IMR-90 (cell line): ENCODE results near the gene ANKRD13D. TPM values are rescaled to one million over a fixed set of nuclear protein-coding genes. Genes with fewer than 3 reads are reported as not detected.
A peak's percentile ranks its signal among the peaks of the same experiment; 100 is the strongest.

Experiments
- ATAC-seq: fragments of 200-7000 bp; cut with Tn5 transposase; 2 replicates; pipeline ENCODE4 v1.9.1; 2020; ENCODE audit warnings: low read depth, mild to moderate bottlenecking, moderate library complexity
- BruUV-seq: library from RNA; stranded (reverse); fragments of 400-500 nt; replicated peaks from 2 replicates; lab custom pipeline; 2021; lab: Mats Ljungman, UMichigan
- CTCF ChIA-PET: fragments of 300-600 bp; formaldehyde crosslinking; extraction: SDS; loops from one replicate; lab custom pipeline; 2021; ENCODE audit warnings: antibody characterized with exemption; lab: Yijun Ruan, JAX
- POLR2A ChIA-PET: fragments of 300-600 bp; sonication (Branson Sonifier 250); formaldehyde crosslinking; loops from one replicate; lab custom pipeline; 2022; ENCODE audit warnings: antibody characterized with exemption; ENCODE audit not compliant: unreplicated experiment; lab: Charles Lee
- DNase-seq: peaks from one replicate; pipeline ENCODE4 v3.0.0; 2013
- H2AFZ ChIP-seq: replicated peaks from 2 replicates; pipeline ENCODE3; 2013; ENCODE audit warnings: low read length, mild to moderate bottlenecking; ENCODE audit not compliant: poor library complexity
- H2AK5ac ChIP-seq: 2 replicates; pipeline ENCODE4 v1.6.1; 2013; ENCODE audit warnings: low read depth, low read length, inconsistent platforms
- H2AK9ac ChIP-seq: replicated peaks from 2 replicates; pipeline ENCODE3; 2013; ENCODE audit warnings: mild to moderate bottlenecking, low read depth, low read length, moderate library complexity; ENCODE audit not compliant: poor library complexity
- H2BK120ac ChIP-seq: 2 replicates; pipeline ENCODE4 v1.6.1; 2013; ENCODE audit warnings: low read depth, low read length, inconsistent platforms
- H2BK15ac ChIP-seq: 3 replicates; pipeline ENCODE4 v1.6.1; 2013; ENCODE audit warnings: low read depth, low read length, inconsistent platforms
- H2BK20ac ChIP-seq: 2 replicates; pipeline ENCODE4 v1.6.1; 2013; ENCODE audit warnings: low read depth, mild to moderate bottlenecking, inconsistent platforms, low read length, moderate library complexity
- H2BK5ac ChIP-seq: 2 replicates; pipeline ENCODE4 v1.6.1; 2013; ENCODE audit warnings: mild to moderate bottlenecking, low read depth, low read length, inconsistent platforms; ENCODE audit not compliant: poor library complexity, severe bottlenecking
- H3K14ac ChIP-seq: replicated peaks from 2 replicates; pipeline ENCODE4 v1.6.1; 2013; ENCODE audit warnings: low read depth, low read length, inconsistent platforms
- H3K18ac ChIP-seq: 2 replicates; pipeline ENCODE4 v1.6.1; 2013; ENCODE audit warnings: low read depth, low read length, control low read depth
- H3K23ac ChIP-seq: 2 replicates; pipeline ENCODE4 v1.6.1; 2013; ENCODE audit warnings: low read depth, low read length, inconsistent platforms
- H3K27ac ChIP-seq: 2 replicates; pipeline ENCODE4 v1.5.1; 2013; ENCODE audit warnings: mild to moderate bottlenecking, control low read depth, low read length; ENCODE audit not compliant: insufficient read depth
- H3K27me3 ChIP-seq: 2 replicates; pipeline ENCODE4 v1.6.1; 2013; ENCODE audit warnings: low read length; ENCODE audit not compliant: control insufficient read depth, insufficient read depth
- H3K36me3 ChIP-seq: 2 replicates; pipeline ENCODE4 v1.6.1; 2013; ENCODE audit warnings: low read length, mixed read lengths; ENCODE audit not compliant: control insufficient read depth, insufficient read depth
- H3K4ac ChIP-seq: 2 replicates; pipeline ENCODE4 v1.6.1; 2013; ENCODE audit warnings: low read depth, low read length, inconsistent platforms
- H3K4me1 ChIP-seq: 2 replicates; pipeline ENCODE4 v1.6.1; 2013; ENCODE audit warnings: low read length, mixed read lengths; ENCODE audit not compliant: control insufficient read depth, insufficient read depth
- H3K4me2 ChIP-seq: 2 replicates; pipeline ENCODE4 v1.6.1; 2013; ENCODE audit warnings: low read depth, mild to moderate bottlenecking, control low read depth, low read length, moderate library complexity
- H3K4me3 ChIP-seq: 2 replicates; pipeline ENCODE4 v1.5.1; 2013; ENCODE audit warnings: low read depth, mild to moderate bottlenecking, control low read depth, low read length, moderate library complexity; ENCODE audit not compliant: insufficient read depth
- H3K56ac ChIP-seq: 2 replicates; pipeline ENCODE4 v1.6.1; 2013; ENCODE audit warnings: low read length, inconsistent platforms; ENCODE audit not compliant: insufficient read depth; ENCODE audit errors: extremely low read depth
- H3K79me1 ChIP-seq, 2 experiments: 2 replicates each; pipeline ENCODE4 v1.6.1; 2013; ENCODE audit warnings: low read length in 2 of 2, inconsistent platforms in 1 of 2, low read depth in 1 of 2
- H3K9ac ChIP-seq: 2 replicates; pipeline ENCODE4 v1.6.1; 2013; ENCODE audit warnings: low read depth, low read length, control low read depth
- H3K9me1 ChIP-seq: 2 replicates; pipeline ENCODE4 v1.6.1; 2013; ENCODE audit warnings: low read length, inconsistent platforms; ENCODE audit not compliant: insufficient read depth
- H3K9me3 ChIP-seq: 2 replicates; pipeline ENCODE4 v1.6.1; 2013; ENCODE audit warnings: low read length; ENCODE audit not compliant: control insufficient read depth, insufficient read depth
- H4K20me1 ChIP-seq: 2 replicates; pipeline ENCODE4 v1.6.1; 2013; ENCODE audit warnings: low read length, inconsistent platforms; ENCODE audit not compliant: insufficient read depth
- H4K5ac ChIP-seq: 2 replicates; pipeline ENCODE4 v1.6.1; 2013; ENCODE audit warnings: mild to moderate bottlenecking, low read depth, low read length, control low read depth
- H4K8ac ChIP-seq, 2 experiments: 2 replicates each; pipeline ENCODE4 v1.6.1; 2013; ENCODE audit warnings: low read depth in 2 of 2, low read length in 2 of 2, control low read depth in 1 of 2, inconsistent platforms in 1 of 2
- H4K91ac ChIP-seq: 2 replicates; pipeline ENCODE4 v1.6.1; 2013; ENCODE audit warnings: low read depth, low read length, inconsistent platforms; ENCODE audit not compliant: insufficient read depth
- BHLHE40 ChIP-seq: fragments of 150-350 bp; IDR thresholded peaks from 2 replicates; pipeline ENCODE4 v1.6.1; 2016; ENCODE audit warnings: mild to moderate bottlenecking, low read depth, low read length
- ELK1 ChIP-seq: fragments of 150-350 bp; IDR thresholded peaks from 2 replicates; pipeline ENCODE4 v1.6.1; 2016; ENCODE audit warnings: low read depth, mild to moderate bottlenecking, low read length, moderate library complexity, borderline replicate concordance
- MXI1 ChIP-seq: IDR thresholded peaks from 2 replicates; pipeline ENCODE4 v1.6.1; 2012; ENCODE audit warnings: low read depth, mild to moderate bottlenecking, low read length, moderate library complexity, borderline replicate concordance
- POLR2A ChIP-seq: IDR thresholded peaks from 2 replicates; pipeline ENCODE4 v1.6.1; 2012; ENCODE audit warnings: mild to moderate bottlenecking, low read depth, low read length
- RCOR1 ChIP-seq: IDR thresholded peaks from 2 replicates; pipeline ENCODE4 v1.6.1; 2012; ENCODE audit warnings: mild to moderate bottlenecking, low read length, improper control_type of control experiment; ENCODE audit not compliant: insufficient replicate concordance
- WGBS, 2 experiments: methylation state at CpG; one replicate each; pipeline versions ENCODE4 v1.1.5 to v1.1.7; 2013; ENCODE audit warnings: missing lambda C conversion rate in 2 of 2; ENCODE audit not compliant: insufficient read length in 1 of 2; ENCODE audit errors: extremely low coverage in 2 of 2; 5-methylcytosine and 5-hydroxymethylcytosine counted together
- dilution Hi-C: fragments of 300-500 bp; cut with HindIII; formaldehyde crosslinking; loops from one replicate; pipeline ENCODE4 v1.14.3; 2018; ENCODE audit warnings: low sequenced_read_pairs; ENCODE audit not compliant: unreplicated experiment
- in situ Hi-C: fragments of 300-500 bp; cut with MboI; formaldehyde crosslinking; loops from 3 replicates; pipeline ENCODE4 v1.14.3; 2019; ENCODE audit warnings: low sequenced_read_pairs, inconsistent platforms, mixed read lengths
- intact Hi-C: fragments of 100-400 bp; cut with micrococcal nuclease; formaldehyde crosslinking; loops from 2 replicates; pipeline ENCODE4 v1.10.0; 2022
- polyA plus RNA-seq, 3 experiments: library from polyadenylated mRNA; depleted of rRNA; stranded (reverse); fragments of >200 nt; gene quantifications; 2 replicates each; pipeline ENCODE4 v1.2.3, GENCODE V29; 2012; ENCODE audit warnings: low replicate concordance in 1 of 3
- total RNA-seq: library from RNA; depleted of rRNA; stranded (reverse); fragments of >200 nt; gene quantifications from 2 replicates; pipeline ENCODE4 v1.2.3, GENCODE V29; 2012

Gene ANKRD13D
- total and polyA plus RNA-seq, 2 of the 4 experiments (the other 2 are of a cell fraction), result 7.3 to 38.4 TPM

- no peak overlapping the region for H4K5ac ChIP-seq
- no peak overlapping the region for H3K56ac ChIP-seq
- H3K27me3 ChIP-seq, result no peaks in the 10 kb centered on the region
- no peak overlapping the region for H3K18ac ChIP-seq
- H3K4me3 ChIP-seq, result no peak overlapping the region
- ChIA-PET POLR2A (no interaction called here), CTCF (no interaction called here)
- H2BK5ac ChIP-seq, result no peak overlapping the region
- peaks cover 34% of the 10 kb centered on the region for H3K36me3 ChIP-seq
- H2BK120ac ChIP-seq, result no peak overlapping the region
- BruUV-seq, result no TSS peak
- no peak overlapping the region for H3K27ac ChIP-seq
- intact Hi-C loops (no loop called here), in situ Hi-C loops (loop anchor here (10.0 kb wide), 1 partner anchor 226 kb away; no protein-coding TSS in a partner anchor), dilution Hi-C loops (no loop called here)
- ATAC-seq (no peak), DNase-seq (no peak)
- H2BK20ac ChIP-seq, result no peak overlapping the region
- H2BK15ac ChIP-seq, result no peak overlapping the region
- TF ChIP-seq BHLHE40 (no peak), ELK1 (no peak), MXI1 (no peak), RCOR1 (no peak), POLR2A (no peak)
- no peak overlapping the region for H2AK5ac ChIP-seq
- 91% methylated on average over 15 of the region's 18 CpGs; no CpG with 5 or more reads in 1 of the 2 experiments for WGBS, 2 experiments
- no peaks in the 10 kb centered on the region for H4K20me1 ChIP-seq
- no peak overlapping the region for H3K23ac ChIP-seq
- H2AFZ ChIP-seq, result no peak overlapping the region
- no peaks in the 10 kb centered on the region for H3K4me1 ChIP-seq
- no peak overlapping the region for H3K9ac ChIP-seq
- no peak overlapping the region for H3K14ac ChIP-seq
- H2AK9ac ChIP-seq, result peak overlapping the region; percentile 1
- H3K4me2 ChIP-seq, result no peak overlapping the region
- H4K8ac ChIP-seq, result no peak overlapping the region
- H4K91ac ChIP-seq, result no peak overlapping the region
- no peaks in the 10 kb centered on the region for H3K9me3 ChIP-seq
- no peaks in the 10 kb centered on the region for H3K79me1 ChIP-seq
- H3K4ac ChIP-seq, result no peak overlapping the region
- H3K9me1 ChIP-seq, result no peaks in the 10 kb centered on the region
These were observed 22.0 kb downstream of the ANKRD13D start for GRCh38 chr11:67311051-67311555.
